Measurements from ENCODE around the gene DCLRE1B.

- TF ChIP-seq CTCF (IDR thresholded peaks at IDR 0.05; ENCODE audit: insufficient read depth, low read depth, low read length) = no peak
- no peak for TF ChIP-seq EZH2 (IDR thresholded peaks at IDR 0.05; ENCODE audit: insufficient read depth, low read length)
Measured at GRCh38 chr1:113924473-113924872, 19.3 kb downstream of the DCLRE1B start.

Measured in astrocyte (in vitro differentiated cells and primary cell).